ENCODE results near the gene CH25H. TPM values are rescaled to one million over a fixed set of nuclear protein-coding genes. Genes with fewer than 3 reads are reported as not detected.

The CH25H gene
- total RNA-seq, 1 donor from 2014 or later: 0.70 TPM

DNA sequence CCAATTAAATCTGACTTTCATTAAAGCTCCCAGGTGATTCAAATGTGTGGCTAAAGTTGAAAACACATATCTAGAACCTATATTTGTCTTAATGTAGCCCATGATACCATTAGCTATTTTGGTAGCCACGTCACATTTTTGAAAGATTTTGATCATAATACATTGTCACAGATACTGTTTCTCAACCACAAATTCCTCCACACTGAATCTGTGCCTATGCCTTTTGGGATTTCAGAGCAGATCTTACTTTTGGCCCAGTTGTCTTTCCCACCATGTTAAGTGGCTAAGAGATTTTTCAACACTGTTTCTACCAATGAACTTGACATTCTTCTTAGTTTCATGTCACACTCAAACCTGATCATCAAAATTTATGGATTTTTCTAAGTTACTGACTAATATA is 47.4 kb downstream of the CH25H start:
- Mint-ChIP-seq H3K4me1 (ENCODE audit: unreplicated experiment) (no peaks in the 10 kb centered on the region), H3K9me3 (no peaks in the 10 kb centered on the region), H3K36me3 (no peaks in the 10 kb centered on the region), H3K27me3 (peaks cover 13% of the 10 kb centered on the region), H3K27ac (no peak overlapping the region), H3K4me3 (no peak overlapping the region)
- TF ChIP-seq, protein P1, sequence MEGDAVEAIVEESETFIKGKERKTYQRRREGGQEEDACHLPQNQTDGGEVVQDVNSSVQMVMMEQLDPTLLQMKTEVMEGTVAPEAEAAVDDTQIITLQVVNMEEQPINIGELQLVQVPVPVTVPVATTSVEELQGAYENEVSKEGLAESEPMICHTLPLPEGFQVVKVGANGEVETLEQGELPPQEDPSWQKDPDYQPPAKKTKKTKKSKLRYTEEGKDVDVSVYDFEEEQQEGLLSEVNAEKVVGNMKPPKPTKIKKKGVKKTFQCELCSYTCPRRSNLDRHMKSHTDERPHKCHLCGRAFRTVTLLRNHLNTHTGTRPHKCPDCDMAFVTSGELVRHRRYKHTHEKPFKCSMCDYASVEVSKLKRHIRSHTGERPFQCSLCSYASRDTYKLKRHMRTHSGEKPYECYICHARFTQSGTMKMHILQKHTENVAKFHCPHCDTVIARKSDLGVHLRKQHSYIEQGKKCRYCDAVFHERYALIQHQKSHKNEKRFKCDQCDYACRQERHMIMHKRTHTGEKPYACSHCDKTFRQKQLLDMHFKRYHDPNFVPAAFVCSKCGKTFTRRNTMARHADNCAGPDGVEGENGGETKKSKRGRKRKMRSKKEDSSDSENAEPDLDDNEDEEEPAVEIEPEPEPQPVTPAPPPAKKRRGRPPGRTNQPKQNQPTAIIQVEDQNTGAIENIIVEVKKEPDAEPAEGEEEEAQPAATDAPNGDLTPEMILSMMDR (conservative IDR thresholded peaks at IDR 0.05): no peak
- DNase-seq (ENCODE audit: extremely low spot score, unreplicated experiment): no peak

DNA sequence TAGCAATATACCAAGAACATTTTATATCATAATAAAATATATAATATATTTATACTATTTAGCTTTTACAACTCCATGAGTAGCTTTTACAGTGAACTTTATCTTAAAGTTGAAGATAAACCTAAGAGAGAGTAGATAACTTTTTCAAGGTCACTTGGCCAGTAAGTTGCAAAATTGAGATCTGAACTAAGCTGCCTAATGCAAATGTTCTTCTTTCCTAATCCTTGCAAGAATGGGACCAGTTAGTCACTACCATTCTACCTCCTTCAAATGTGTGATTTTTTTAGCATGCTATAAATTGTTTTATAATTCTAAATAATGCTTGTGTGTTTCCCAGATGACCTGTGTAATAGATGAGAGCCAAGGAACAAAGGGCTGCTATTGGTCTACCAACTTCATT is 47.8 kb downstream of the CH25H start:
- H3K36me3 Mint-ChIP-seq: no peaks in the 10 kb centered on the region
- no peak for DNase-seq (ENCODE audit: extremely low spot score, unreplicated experiment)
- no peaks in the 10 kb centered on the region for H3K4me1 Mint-ChIP-seq (ENCODE audit: unreplicated experiment)
- peaks cover 9% of the 10 kb centered on the region for H3K27me3 Mint-ChIP-seq
- TF ChIP-seq, protein P1 (conservative IDR thresholded peaks at IDR 0.05): no peak
- no peak overlapping the region for H3K4me3 Mint-ChIP-seq
- H3K27ac Mint-ChIP-seq: no peak overlapping the region
- H3K9me3 Mint-ChIP-seq: no peaks in the 10 kb centered on the region

DNA sequence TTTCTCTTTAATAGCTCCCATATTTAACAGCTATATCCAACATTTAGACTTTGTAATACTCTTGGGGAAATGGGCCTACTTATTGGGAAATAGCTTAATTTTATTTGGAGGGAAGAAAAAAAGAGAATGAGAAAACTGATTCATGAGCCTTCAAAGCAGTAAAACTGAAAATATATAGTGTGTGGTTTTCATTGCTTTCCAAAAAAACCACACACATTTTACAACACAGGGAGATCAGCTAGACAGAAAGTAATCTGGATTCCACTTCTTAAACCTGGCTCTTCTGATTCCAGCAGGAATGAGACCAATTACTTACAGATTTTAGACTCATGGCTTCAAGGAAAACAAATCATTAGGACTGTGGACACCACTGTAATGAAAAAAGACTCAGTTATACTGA is 48.7 kb downstream of the CH25H start:
- H3K4me3 Mint-ChIP-seq: no peak overlapping the region
- H3K27ac Mint-ChIP-seq: no peak overlapping the region
- no peaks in the 10 kb centered on the region for H3K4me1 Mint-ChIP-seq (ENCODE audit: unreplicated experiment)
- H3K9me3 Mint-ChIP-seq: no peaks in the 10 kb centered on the region
- no peaks in the 10 kb centered on the region for H3K36me3 Mint-ChIP-seq
- no peak for DNase-seq (ENCODE audit: extremely low spot score, unreplicated experiment)
- TF ChIP-seq, protein P1 (conservative IDR thresholded peaks at IDR 0.05): no peak
- peaks cover 9% of the 10 kb centered on the region for H3K27me3 Mint-ChIP-seq

GRCh38 chr10:89156161-89156835 is 50.8 kb downstream of the CH25H start:
- no peak for DNase-seq (ENCODE audit: extremely low spot score, unreplicated experiment)
- Mint-ChIP-seq H3K9me3 (no peaks in the 10 kb centered on the region), H3K4me1 (ENCODE audit: unreplicated experiment) (no peaks in the 10 kb centered on the region), H3K4me3 (no peak overlapping the region), H3K36me3 (no peaks in the 10 kb centered on the region), H3K27ac (no peak overlapping the region), H3K27me3 (peaks cover 9% of the 10 kb centered on the region)
- TF ChIP-seq, protein P1 (conservative IDR thresholded peaks at IDR 0.05): no peak

Other genes with a start within 250 kb of the CH25H start
- gene FAS, start 216.5 kb downstream of the CH25H start, total RNA-seq (ENCODE audit: low replicate concordance): 8.1 and 9.2 TPM in 2 replicates
- gene LIPA, start 44.5 kb upstream of the CH25H start, total RNA-seq (ENCODE audit: low replicate concordance): 26.9 and 46.4 TPM in 2 replicates
- gene IFIT2, start 94.7 kb upstream of the CH25H start, total RNA-seq (ENCODE audit: low replicate concordance): 1.3 and 1.4 TPM in 2 replicates
- 4.9 and 9.4 TPM in 2 replicates for gene IFIT3, start 120.7 kb upstream of the CH25H start, total RNA-seq (ENCODE audit: low replicate concordance)
- not detected in 2 replicates for gene IFIT1B, start 170.7 kb upstream of the CH25H start, total RNA-seq (ENCODE audit: low replicate concordance)
- gene IFIT1, start 185.3 kb upstream of the CH25H start, total RNA-seq (ENCODE audit: low replicate concordance): 4.4 and 6.0 TPM in 2 replicates
- gene IFIT5, start 207.3 kb upstream of the CH25H start, total RNA-seq (ENCODE audit: low replicate concordance): 9.4 and 11.0 TPM in 2 replicates